ENCODE results near the gene MAN1A1. TPM values are rescaled to one million over a fixed set of nuclear protein-coding genes. Genes with fewer than 3 reads are reported as not detected.
A peak's percentile ranks its signal among the peaks of the same experiment; 100 is the strongest.

MAN1A1 gene
- total RNA-seq, 2 donors from 2014 or later = 27.5 to 34.2 TPM

- peak; percentile 67 for ATAC-seq
- DNase-seq (ENCODE audit: low spot score) = no peak
- Mint-ChIP-seq H3K36me3 (no peaks in the 10 kb centered on the region), H3K27me3 (peaks cover 3 to 5% of the 10 kb centered on the region in 2 donors), H3K4me3 (peak overlapping the region; percentile 16), H3K4me1 (ENCODE audit: low read depth in 2 of 2) (peaks cover 34 to 36% of the 10 kb centered on the region in 2 donors), H3K9me3 (no peaks in the 10 kb centered on the region), H3K27ac (peak overlapping the region in 1 of 2 donors; percentile 16)
Observed at GRCh38 chr6:119137194-119138072, 212.1 kb downstream of the MAN1A1 start.

GRCh38 chr6:119134752-119135151, 214.8 kb downstream of the MAN1A1 start:
- Mint-ChIP-seq H3K9me3 (no peaks in the 10 kb centered on the region), H3K4me3 (no peak overlapping the region), H3K27me3 (peaks cover 0 to 3% of the 10 kb centered on the region in 2 donors), H3K27ac (no peak overlapping the region), H3K4me1 (ENCODE audit: low read depth in 2 of 2) (peaks cover 23 to 27% of the 10 kb centered on the region in 2 donors), H3K36me3 (no peaks in the 10 kb centered on the region)
- ATAC-seq = no peak
- no peak for DNase-seq (ENCODE audit: low spot score)

- Mint-ChIP-seq H3K27me3 (peaks cover 0 to 3% of the 10 kb centered on the region in 2 donors), H3K4me3 (no peak overlapping the region), H3K36me3 (no peaks in the 10 kb centered on the region), H3K4me1 (ENCODE audit: low read depth in 2 of 2) (peaks cover 13 to 21% of the 10 kb centered on the region in 2 donors), H3K27ac (no peak overlapping the region), H3K9me3 (no peaks in the 10 kb centered on the region)
- DNase-seq (ENCODE audit: low spot score) (no peak), ATAC-seq (no peak)
Observed at GRCh38 chr6:119133400-119133799, 216.2 kb downstream of the MAN1A1 start.

- Mint-ChIP-seq H3K4me1 (ENCODE audit: low read depth in 2 of 2) (peaks cover 5 to 13% of the 10 kb centered on the region in 2 donors), H3K36me3 (no peaks in the 10 kb centered on the region), H3K27ac (no peak overlapping the region), H3K27me3 (peaks cover 0 to 5% of the 10 kb centered on the region in 2 donors), H3K4me3 (no peak overlapping the region), H3K9me3 (no peaks in the 10 kb centered on the region)
- DNase-seq (ENCODE audit: low spot score) (no peak), ATAC-seq (no peak)
Observed at GRCh38 chr6:119132261-119132981, 217.1 kb downstream of the MAN1A1 start.

- H3K36me3 Mint-ChIP-seq = no peaks in the 10 kb centered on the region
- ATAC-seq = no peak
- H3K27ac Mint-ChIP-seq = no peak overlapping the region
- H3K4me1 Mint-ChIP-seq (ENCODE audit: low read depth in 2 of 2) = peaks cover 0 to 7% of the 10 kb centered on the region in 2 donors
- no peak for DNase-seq (ENCODE audit: low spot score)
- H3K9me3 Mint-ChIP-seq = no peaks in the 10 kb centered on the region
- H3K27me3 Mint-ChIP-seq = peaks cover 0 to 6% of the 10 kb centered on the region in 2 donors
- no peak overlapping the region for H3K4me3 Mint-ChIP-seq
Observed at GRCh38 chr6:119129968-119130484, 219.5 kb downstream of the MAN1A1 start.

- Mint-ChIP-seq H3K4me3 (no peak overlapping the region), H3K27ac (no peak overlapping the region), H3K9me3 (no peaks in the 10 kb centered on the region), H3K27me3 (peaks cover 0 to 6% of the 10 kb centered on the region in 2 donors), H3K4me1 (ENCODE audit: low read depth in 2 of 2) (peaks cover 0 to 7% of the 10 kb centered on the region in 2 donors), H3K36me3 (no peaks in the 10 kb centered on the region)
- DNase-seq (ENCODE audit: low spot score) (peak; percentile 69), ATAC-seq (peak; percentile 54 to 70)
Observed at GRCh38 chr6:119129148-119129967, 220.2 kb downstream of the MAN1A1 start.

GRCh38 chr6:119128252-119128912, 221.2 kb downstream of the MAN1A1 start:
- DNase-seq (ENCODE audit: low spot score) (no peak), ATAC-seq (no peak)
- Mint-ChIP-seq H3K27ac (no peak overlapping the region), H3K36me3 (no peaks in the 10 kb centered on the region), H3K27me3 (peaks cover 0 to 6% of the 10 kb centered on the region in 2 donors), H3K9me3 (no peaks in the 10 kb centered on the region), H3K4me3 (no peak overlapping the region), H3K4me1 (ENCODE audit: low read depth in 2 of 2) (peaks cover 0 to 7% of the 10 kb centered on the region in 2 donors)

GRCh38 chr6:119127627-119128026, 221.9 kb downstream of the MAN1A1 start:
- Mint-ChIP-seq H3K27me3 (peaks cover 0 to 6% of the 10 kb centered on the region in 2 donors), H3K4me3 (no peak overlapping the region)

More at GRCh38 chr6:119127627-119128026, 221.9 kb downstream of the MAN1A1 start:
- Mint-ChIP-seq H3K4me1 (ENCODE audit: low read depth in 2 of 2) (peaks cover 0 to 7% of the 10 kb centered on the region in 2 donors), H3K36me3 (no peaks in the 10 kb centered on the region), H3K27ac (no peak overlapping the region), H3K9me3 (no peaks in the 10 kb centered on the region)
- ATAC-seq (no peak), DNase-seq (ENCODE audit: low spot score) (no peak)
